SK-MEL-5 (cell line): Measurements from ENCODE around the gene ZSCAN25. TPM values are rescaled to one million over a fixed set of nuclear protein-coding genes. Genes with fewer than 3 reads are reported as not detected.

Experiments used
- DNase-seq: peaks from one replicate; pipeline ENCODE4 v3.0.0-alpha.2; 2016; ENCODE audit warnings: low read depth, low spot score
- in situ Hi-C: cut with HindIII; loops from 2 replicates; pipeline ENCODE4 v1.10.0; 2016; ENCODE audit warnings: low sequenced_read_pairs, high pct_unique_total_duplicates, low pct_unique_long_range_greater_than_20kb
- total RNA-seq: library from RNA; depleted of rRNA; stranded (reverse); fragments of >200 nt; shearing (Covaris generic); gene quantifications from 2 replicates; pipeline ENCODE4 v1.2.3, GENCODE V29; 2014; rRNA removed

The ZSCAN25 gene
- total RNA-seq, 1 experiment from 2014 or later = 16.9 TPM

GRCh38 chr7:99669782-99670181 is 53.0 kb downstream of the ZSCAN25 start:
- in situ Hi-C loops = no loop called here
- DNase-seq = no peak

GRCh38 chr7:99672573-99672972 is 55.8 kb downstream of the ZSCAN25 start:
- no peak for DNase-seq
- in situ Hi-C loops = no loop called here

GRCh38 chr7:99674995-99675742 is 58.4 kb downstream of the ZSCAN25 start:
- in situ Hi-C loops = no loop called here
- no peak for DNase-seq

DNA sequence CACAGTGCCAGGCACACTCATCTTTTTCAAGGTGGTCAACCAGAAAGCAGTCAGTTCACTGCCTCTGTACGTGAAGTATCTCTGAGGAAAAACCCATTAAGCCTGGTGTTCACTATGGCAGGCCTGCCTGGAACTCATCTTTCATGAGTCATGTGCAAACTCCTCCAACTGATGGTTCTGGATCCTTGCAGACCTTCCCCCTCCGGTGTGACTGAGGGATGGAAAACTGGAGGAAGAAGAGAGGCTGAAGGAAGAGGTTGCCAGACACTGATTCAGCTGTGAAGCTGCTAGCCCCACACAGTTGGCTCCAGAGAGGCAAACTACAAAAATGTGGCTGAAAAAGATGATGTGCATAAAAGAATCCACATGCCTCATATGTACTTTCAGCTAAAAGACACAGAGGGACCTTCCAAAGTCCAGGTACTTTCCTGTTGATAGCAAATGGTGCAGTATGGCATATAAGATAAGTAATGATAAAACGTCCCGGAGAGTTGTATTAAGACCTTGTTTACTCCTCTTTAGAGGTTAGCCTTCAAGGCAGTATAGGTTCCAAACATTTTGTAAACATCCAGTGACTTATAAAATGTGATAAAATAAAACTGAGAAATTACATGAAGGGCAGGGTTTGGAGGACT is 60.4 kb downstream of the ZSCAN25 start:
- DNase-seq = no peak
- in situ Hi-C loops = no loop called here

GRCh38 chr7:99677648-99678045 is 60.9 kb downstream of the ZSCAN25 start:
- no peak for DNase-seq
- in situ Hi-C loops = no loop called here

- no peak for DNase-seq
- in situ Hi-C loops = no loop called here
Measured at GRCh38 chr7:99679032-99679399, 62.3 kb downstream of the ZSCAN25 start.

DNA sequence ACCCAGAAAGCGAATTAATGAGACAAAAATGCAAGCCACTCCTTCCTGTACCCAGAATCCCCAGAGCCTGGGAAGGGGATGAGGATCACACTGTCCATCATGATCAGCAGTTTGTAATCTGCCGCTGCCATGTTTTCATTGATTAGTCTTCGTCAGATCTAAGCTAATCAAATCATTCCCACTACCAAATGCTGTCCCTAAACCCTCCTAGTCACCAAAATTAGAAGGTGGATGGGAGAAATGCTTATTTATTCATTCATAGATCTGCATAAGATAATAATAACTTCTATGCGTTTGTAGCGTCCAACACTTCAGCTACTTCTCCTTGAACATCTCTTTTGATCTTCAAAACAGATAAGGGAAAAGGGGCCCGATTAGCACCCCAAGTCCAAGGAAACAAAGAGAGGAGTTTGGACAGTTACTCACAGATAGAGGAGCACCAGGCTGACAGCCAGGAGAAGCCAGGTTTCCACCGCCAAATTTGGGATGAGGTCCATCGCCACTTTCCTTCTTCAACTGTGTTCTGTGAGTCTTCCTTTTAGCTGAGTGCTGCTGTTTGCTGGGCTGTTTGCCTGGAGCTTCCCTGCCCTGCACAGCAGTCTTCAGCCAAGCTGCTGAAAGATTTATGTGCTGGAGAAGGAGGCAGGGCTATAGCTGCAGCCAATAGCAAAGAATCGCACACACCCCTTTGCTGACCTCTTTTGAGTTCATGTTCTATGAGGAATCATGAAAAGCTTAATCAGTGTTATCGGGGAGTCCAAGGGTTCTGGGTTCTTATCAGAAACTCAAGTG is 62.9 kb downstream of the ZSCAN25 start, which contains the start of gene CYP3A5:
TSS of gene CYP3A5 (minus strand) at position 597 of the 792 bp plus-strand sequence. CDS start at position 497, 100 bp downstream.
- in situ Hi-C loops = no loop called here
- no peak for DNase-seq

Other genes starting within 250 kb of the ZSCAN25 start
- 1,635 and 1,714 TPM in 2 replicates for gene ARPC1B, start 242.2 kb upstream of the ZSCAN25 start, total RNA-seq
- 54.2 and 55.6 TPM in 2 replicates for gene PDAP1, start 208.3 kb upstream of the ZSCAN25 start, total RNA-seq
- 228 and 236 TPM in 2 replicates for gene BUD31, start 208.0 kb upstream of the ZSCAN25 start, total RNA-seq
- gene PTCD1, start 178.1 kb upstream of the ZSCAN25 start, total RNA-seq = 17.4 and 18.4 TPM in 2 replicates
- 48.8 and 53.7 TPM in 2 replicates for gene CPSF4, start 178.0 kb upstream of the ZSCAN25 start, total RNA-seq
- 998 and 1,034 TPM in 2 replicates for gene ATP5MF, start 150.8 kb upstream of the ZSCAN25 start, total RNA-seq
- 14.2 and 15.9 TPM in 2 replicates for gene ZNF789, start 144.1 kb upstream of the ZSCAN25 start, total RNA-seq
- gene ZNF394, start 116.7 kb upstream of the ZSCAN25 start, total RNA-seq = 36.5 and 40.5 TPM in 2 replicates
- gene ZKSCAN5, start 112.3 kb upstream of the ZSCAN25 start, total RNA-seq = 24.6 and 26.2 TPM in 2 replicates
- gene FAM200A, start 64.8 kb upstream of the ZSCAN25 start, total RNA-seq = 16.5 and 19.5 TPM in 2 replicates
- 105 and 110 TPM in 2 replicates for gene ZNF655, start 58.3 kb upstream of the ZSCAN25 start, total RNA-seq
- gene TMEM225B, start 18.7 kb upstream of the ZSCAN25 start, total RNA-seq = 0.53 TPM in 1 of 2 replicates, not detected in the other
- not detected in 2 replicates for gene CYP3A5, start 63.0 kb downstream of the ZSCAN25 start, total RNA-seq
- gene CYP3A7, start 118.2 kb downstream of the ZSCAN25 start, total RNA-seq = not detected in 2 replicates
- gene CYP3A4, start 167.2 kb downstream of the ZSCAN25 start, total RNA-seq = not detected in 2 replicates
- not detected in 2 replicates for gene CYP3A43, start 211.1 kb downstream of the ZSCAN25 start, total RNA-seq